ENCODE measurements around the gene THEMIS.
"Not testable (repeated sequence)": the region's sequence is repeated elsewhere in the genome, so short reads cannot be mapped to it uniquely, and the experiment has no call there.

THEMIS gene

DNA sequence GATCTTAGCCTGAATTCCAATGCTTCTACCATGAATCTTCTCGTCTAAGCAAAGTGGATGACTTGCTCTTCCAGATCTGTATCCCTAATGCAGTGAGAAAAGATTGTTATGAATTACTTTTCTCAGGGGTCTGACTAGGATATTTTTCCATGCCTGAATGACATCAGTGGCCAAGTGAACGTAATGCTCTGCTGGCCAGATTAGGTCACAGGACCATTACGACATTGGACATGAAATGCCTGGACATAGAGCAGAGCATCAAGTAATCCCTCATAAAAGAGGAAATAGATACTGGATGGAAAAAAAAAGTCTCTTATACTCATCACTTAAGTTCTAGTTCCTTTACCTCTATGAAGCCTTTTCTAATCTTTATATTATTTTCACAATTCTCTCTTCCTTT, 12.1 kb upstream of the THEMIS start:
- DNase-seq (ENCODE audit: low read depth): no peak

DNA sequence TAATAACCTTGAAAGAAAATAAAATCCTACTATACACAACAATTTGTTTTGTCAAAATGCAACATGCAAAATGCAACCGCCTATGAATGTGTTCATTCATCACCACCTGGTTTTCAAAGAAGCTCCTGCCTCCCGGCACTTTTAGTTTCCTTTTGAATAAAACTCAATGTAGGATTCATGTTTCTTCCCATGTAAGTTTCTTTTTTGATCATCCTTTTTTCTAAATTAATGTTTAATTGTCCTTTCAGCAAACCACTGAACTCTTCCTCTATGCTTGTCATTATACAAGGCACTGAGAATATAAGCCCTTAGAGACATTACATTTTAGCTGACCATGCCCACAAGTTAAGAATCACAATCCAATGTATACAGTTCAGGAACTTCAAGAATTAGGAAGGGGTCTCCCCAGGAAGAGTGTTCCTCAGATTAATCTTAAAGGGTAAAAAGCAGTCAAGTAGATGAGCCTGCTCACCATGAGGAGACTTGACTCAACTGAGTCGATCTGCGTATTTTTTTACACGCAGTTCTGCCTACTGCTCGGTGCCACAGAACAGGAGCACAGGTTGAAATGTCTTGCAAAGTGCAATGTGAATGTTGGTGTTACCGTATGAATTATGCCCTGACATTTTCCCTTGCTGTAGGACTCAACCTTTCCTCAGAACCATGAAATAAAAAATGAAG, 7.2 kb upstream of the THEMIS start:
- DNase-seq (ENCODE audit: low read depth): no peak

GRCh38 chr6:127904160-127904559, 3.3 kb upstream of the THEMIS start:
- no peak for DNase-seq (ENCODE audit: low read depth)

- DNase-seq (ENCODE audit: low read depth): no peak
These were observed 2.1 kb upstream of the THEMIS start for GRCh38 chr6:127902933-127903332.

GRCh38 chr6:127897484-127897883, 3.4 kb downstream of the THEMIS start:
- no peak for DNase-seq (ENCODE audit: low read depth)

DNA sequence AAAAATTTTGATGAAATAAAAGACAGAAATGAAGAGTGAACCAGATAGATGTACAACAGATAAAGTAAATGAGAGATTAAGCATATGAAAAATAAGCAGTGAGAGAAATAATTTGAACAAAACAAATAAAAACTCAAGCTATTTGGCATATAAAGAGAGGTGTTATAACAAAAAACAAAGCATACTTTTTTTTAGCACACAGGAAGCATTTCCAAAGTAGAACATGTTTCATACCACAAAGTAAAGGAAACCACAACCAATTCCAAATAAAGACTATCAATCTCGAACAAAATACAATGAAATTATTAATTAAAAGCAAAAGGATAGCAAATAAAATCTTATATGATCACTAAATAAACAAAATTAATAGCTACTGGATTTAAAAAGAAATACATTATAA, 6.8 kb downstream of the THEMIS start:
- no peak for DNase-seq (ENCODE audit: low read depth)

GRCh38 chr6:127893541-127893940, 7.3 kb downstream of the THEMIS start:
- DNase-seq (ENCODE audit: low read depth): no peak

- no peak for DNase-seq (ENCODE audit: low read depth)
These were observed 9.0 kb downstream of the THEMIS start for GRCh38 chr6:127891731-127892326.

- peak; percentile 22 for DNase-seq (ENCODE audit: low read depth)
These were observed 14.3 kb downstream of the THEMIS start for GRCh38 chr6:127886603-127887002.

GRCh38 chr6:127884134-127884533, 16.7 kb downstream of the THEMIS start:
- no peak for DNase-seq (ENCODE audit: low read depth)

- DNase-seq (ENCODE audit: low read depth): not testable (repeated sequence)
These were observed 18.9 kb downstream of the THEMIS start for GRCh38 chr6:127881949-127882348.

GRCh38 chr6:127880429-127880828, 20.4 kb downstream of the THEMIS start:
- DNase-seq (ENCODE audit: low read depth): no peak

- DNase-seq (ENCODE audit: low read depth): peak; percentile 14
These were observed 21.2 kb downstream of the THEMIS start for GRCh38 chr6:127879685-127880084.

- DNase-seq (ENCODE audit: low read depth): no peak
These were observed 22.7 kb downstream of the THEMIS start for GRCh38 chr6:127878115-127878514.

- DNase-seq (ENCODE audit: low read depth): no peak
These were observed 23.6 kb downstream of the THEMIS start for GRCh38 chr6:127877231-127877630.

GRCh38 chr6:127869772-127870404, 31.0 kb downstream of the THEMIS start:
- no peak for DNase-seq (ENCODE audit: low read depth)

DNA sequence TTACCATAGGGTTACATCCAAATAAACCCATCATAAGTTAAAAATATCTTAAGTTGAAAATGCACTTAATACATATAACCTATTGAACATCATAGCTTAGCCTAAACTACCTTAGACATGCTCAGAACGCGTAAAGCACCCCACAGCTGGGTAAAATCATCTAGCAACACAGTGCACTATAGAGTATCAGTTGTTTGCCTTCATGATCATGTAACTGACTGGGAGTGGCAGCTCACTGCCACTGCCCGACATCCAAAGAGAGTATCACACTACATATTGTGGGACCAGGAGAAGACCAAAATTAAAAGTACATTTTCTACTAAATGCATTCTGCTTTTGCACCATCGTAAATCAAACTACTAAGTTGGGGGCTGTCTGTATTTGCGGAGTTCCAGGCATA, 31.7 kb downstream of the THEMIS start:
- no peak for DNase-seq (ENCODE audit: low read depth)

- no peak for DNase-seq (ENCODE audit: low read depth)
These were observed 32.5 kb downstream of the THEMIS start for GRCh38 chr6:127868338-127868737.

DNA sequence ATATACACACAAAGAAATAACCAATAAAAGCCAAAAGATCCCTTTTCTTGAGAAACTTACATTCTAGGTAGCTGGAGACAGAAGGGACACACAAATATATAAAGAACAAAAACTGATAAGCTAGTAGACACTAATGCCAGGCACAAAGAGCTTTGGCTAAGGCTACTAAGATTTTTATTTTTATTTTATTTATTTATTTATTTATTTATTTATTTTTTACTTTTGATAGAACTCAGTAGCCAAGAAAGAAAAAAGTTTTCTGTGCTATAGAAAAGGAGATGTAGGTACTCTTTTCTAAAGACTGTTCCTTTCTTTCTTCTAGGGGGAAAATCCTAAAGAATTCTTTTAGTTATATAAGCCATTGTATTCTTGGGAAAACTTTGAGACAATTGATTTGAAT, 34.1 kb downstream of the THEMIS start:
- no peak for DNase-seq (ENCODE audit: low read depth)

- DNase-seq (ENCODE audit: low read depth): no peak
These were observed 35.8 kb downstream of the THEMIS start for GRCh38 chr6:127865108-127865507.

DNA sequence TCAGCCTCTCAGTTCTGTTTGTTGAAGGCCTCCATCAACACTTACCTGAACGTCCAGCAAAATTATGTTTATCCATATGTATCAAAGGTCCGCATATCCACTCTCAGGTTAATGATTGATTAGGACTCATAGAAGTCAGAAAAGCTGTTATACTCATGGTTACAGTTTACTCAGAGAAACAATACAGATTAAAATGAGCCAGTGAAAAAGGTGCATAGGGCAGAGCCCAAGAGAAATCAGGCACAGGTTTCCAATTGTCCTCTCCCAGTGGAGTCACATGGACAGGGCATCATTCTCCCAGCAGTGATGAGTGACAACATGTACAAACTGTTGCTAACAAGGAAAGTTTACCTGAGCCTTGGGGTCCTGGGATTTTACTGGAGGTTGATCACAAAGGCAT, 36.2 kb downstream of the THEMIS start:
- no peak for DNase-seq (ENCODE audit: low read depth)

GRCh38 chr6:127860723-127861122, 40.1 kb downstream of the THEMIS start:
- DNase-seq (ENCODE audit: low read depth): no peak

GRCh38 chr6:127859956-127860355, 40.9 kb downstream of the THEMIS start:
- no peak for DNase-seq (ENCODE audit: low read depth)

Measured in iris pigment epithelial cell (primary cell).